MM.1S (cell line): ENCODE results near the gene DPH1.

ENCODE experiments used
- DNase-seq: peaks from one replicate; pipeline ENCODE4 v3.0.0-alpha.2; 2015
- H2AFZ ChIP-seq: fragments of 300-600 bp; sonication (generic); 2 replicates; pipeline ENCODE4 v1.6.0; 2016; ENCODE audit warnings: antibody characterized with exemption, low read length
- H3F3A ChIP-seq: fragments of 300-600 bp; sonication (generic); 2 replicates; pipeline ENCODE4 v1.6.1; 2016; ENCODE audit warnings: mild to moderate bottlenecking, antibody characterized with exemption, low read length, moderate library complexity, mixed read lengths; ENCODE audit not compliant: insufficient read depth
- H3K27ac ChIP-seq: fragments of 300-600 bp; sonication (generic); 2 replicates; pipeline ENCODE4 v1.5.1; 2016; ENCODE audit warnings: mild to moderate bottlenecking, low read length
- H3K27me3 ChIP-seq: fragments of 300-600 bp; sonication (generic); replicated peaks from 2 replicates; pipeline ENCODE4 v1.6.0; 2016; ENCODE audit warnings: low read length; ENCODE audit not compliant: insufficient read depth
- H3K36me3 ChIP-seq: fragments of 300-600 bp; sonication (generic); replicated peaks from 2 replicates; pipeline ENCODE4 v1.6.1; 2016; ENCODE audit warnings: mild to moderate bottlenecking, low read length, mixed read lengths; ENCODE audit not compliant: insufficient read depth
- H3K4me1 ChIP-seq: fragments of 300-600 bp; sonication (generic); 2 replicates; pipeline ENCODE4 v1.6.1; 2016; ENCODE audit warnings: low read length, mixed read lengths
- H3K4me2 ChIP-seq: fragments of 300-600 bp; sonication (generic); 2 replicates; pipeline ENCODE4 v1.6.0; 2016; ENCODE audit warnings: low read depth, low read length
- H3K4me3 ChIP-seq: fragments of 300-600 bp; sonication (generic); 2 replicates; pipeline ENCODE4 v1.5.1; 2016; ENCODE audit warnings: low read length, mixed read lengths
- H3K79me2 ChIP-seq: fragments of 300-600 bp; sonication (generic); 2 replicates; pipeline ENCODE4 v1.6.1; 2016; ENCODE audit warnings: mixed run types, low read length, mixed read lengths
- H3K9ac ChIP-seq: fragments of 300-600 bp; sonication (generic); 2 replicates; pipeline ENCODE4 v1.6.1; 2016; ENCODE audit warnings: low read length, mixed read lengths
- H3K9me2 ChIP-seq: fragments of 300-600 bp; sonication (generic); replicated peaks from 2 replicates; pipeline ENCODE4 v1.6.1; 2016; ENCODE audit warnings: mild to moderate bottlenecking, low read length, mixed read lengths; ENCODE audit not compliant: insufficient read depth
- H3K9me3 ChIP-seq: fragments of 300-600 bp; sonication (generic); replicated peaks from 2 replicates; pipeline ENCODE4 v1.6.1; 2016; ENCODE audit warnings: mild to moderate bottlenecking, low read length, mixed read lengths; ENCODE audit not compliant: insufficient read depth
- H4K20me1 ChIP-seq: fragments of 300-600 bp; sonication (generic); 2 replicates; pipeline ENCODE4 v1.6.1; 2016; ENCODE audit warnings: mild to moderate bottlenecking, low read length, moderate library complexity, mixed read lengths; ENCODE audit not compliant: insufficient read depth
- EZH2 ChIP-seq: fragments of 300-600 bp; sonication (generic); optimal IDR thresholded peaks from 2 replicates; pipeline ENCODE3; 2017; ENCODE audit warnings: low read depth, mild to moderate bottlenecking, antibody characterized with exemption, low read length, mixed read lengths
- EZH2phosphoT487 ChIP-seq: fragments of 300-600 bp; sonication (generic); IDR thresholded peaks from 2 replicates; pipeline ENCODE4 v1.6.1; 2018; ENCODE audit warnings: antibody characterized with exemption, low read length
- TF ChIP-seq, protein P1 (sequence below): fragments of 300-600 bp; sonication (generic); IDR thresholded peaks from 2 replicates; pipeline ENCODE4 v1.5.1; 2016; ENCODE audit warnings: antibody characterized with exemption, low read length, mixed read lengths

Gene DPH1

DNA sequence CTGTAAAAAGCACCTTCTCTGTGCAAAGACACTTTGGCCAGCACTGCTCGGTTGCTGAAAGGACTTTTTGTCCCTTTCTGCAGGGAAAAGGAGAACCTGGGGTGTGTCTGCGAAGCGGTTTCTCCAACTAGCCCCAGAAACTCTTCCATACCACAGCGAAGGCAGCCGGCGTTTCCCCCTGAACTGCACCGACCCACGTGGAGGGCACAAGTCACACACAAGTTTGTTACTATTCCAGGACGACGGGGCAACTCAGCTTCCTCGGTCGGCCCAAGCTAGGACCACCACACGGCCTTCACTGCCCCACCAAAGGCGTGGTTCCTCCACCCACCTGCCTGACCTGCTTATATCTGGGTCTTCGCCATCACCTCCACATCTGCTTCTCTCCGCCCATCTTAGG is 6.7 kb upstream of the DPH1 start:
- H3K9ac ChIP-seq = no peak overlapping the region

DNA sequence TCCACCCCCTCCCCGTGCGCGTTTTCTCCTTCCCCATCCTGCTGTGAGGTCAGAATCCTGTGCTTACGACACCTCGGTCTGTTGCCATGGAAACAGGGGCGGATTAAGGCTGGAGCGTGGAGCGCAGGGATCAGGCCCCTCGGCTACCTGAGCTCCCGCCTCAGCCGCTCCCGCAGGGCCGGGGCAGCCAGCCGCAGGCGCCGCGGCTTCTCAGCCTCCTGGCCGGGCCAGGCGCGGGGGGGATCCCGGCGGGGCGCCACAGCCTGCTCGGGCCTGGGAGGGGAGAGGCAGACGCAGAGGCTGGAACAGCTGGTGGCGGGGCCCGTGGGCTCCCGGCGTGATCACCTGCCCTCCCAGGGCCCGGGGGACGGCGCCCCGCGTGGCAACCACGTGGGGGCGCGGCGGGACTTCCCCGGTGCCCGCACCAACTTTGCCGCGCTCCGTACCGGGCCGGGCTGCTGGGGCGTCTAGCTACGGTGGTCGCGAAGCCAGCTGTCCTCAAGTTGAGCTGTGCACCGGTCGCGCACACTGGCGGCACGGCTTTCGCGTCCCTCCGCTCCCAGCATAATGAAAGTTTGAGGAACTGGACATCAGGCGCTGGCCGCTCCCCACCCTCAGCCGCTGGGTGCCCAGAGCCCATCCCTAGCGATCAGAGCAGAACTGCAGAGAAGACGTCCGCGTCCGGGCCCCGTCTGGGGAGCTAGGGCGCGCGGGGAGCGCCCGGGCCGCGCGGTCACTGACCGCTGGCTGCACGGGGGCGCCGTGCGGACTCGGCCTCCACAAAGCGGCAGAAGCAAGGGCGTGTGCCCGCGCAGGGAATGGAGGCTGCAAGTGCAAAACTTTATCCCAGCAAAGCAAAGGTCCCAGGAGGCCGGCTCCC is 6.0 kb upstream of the DPH1 start:
- H3K4me3 ChIP-seq = no peak overlapping the region
- no peak overlapping the region for H3K9ac ChIP-seq
- no peaks in the 10 kb centered on the region for H3K4me1 ChIP-seq
- H2AFZ ChIP-seq = no peak overlapping the region
- H3K9me3 ChIP-seq = no peaks in the 10 kb centered on the region
- no peaks in the 10 kb centered on the region for H3K79me2 ChIP-seq
- no peaks in the 10 kb centered on the region for H3K9me2 ChIP-seq
- DNase-seq = no peak
- H4K20me1 ChIP-seq = no peaks in the 10 kb centered on the region
- H3F3A ChIP-seq = no peaks in the 10 kb centered on the region
- peaks cover 97% of the 10 kb centered on the region for H3K27me3 ChIP-seq
- peak overlapping the region; percentile 66; the same call in 1 of the 2 replicates for H3K4me2 ChIP-seq
- H3K27ac ChIP-seq = no peak overlapping the region
- no peaks in the 10 kb centered on the region for H3K36me3 ChIP-seq
- no peak for TF ChIP-seq EZH2
- no peak for TF ChIP-seq EZH2phosphoT487
- TF ChIP-seq, protein P1, sequence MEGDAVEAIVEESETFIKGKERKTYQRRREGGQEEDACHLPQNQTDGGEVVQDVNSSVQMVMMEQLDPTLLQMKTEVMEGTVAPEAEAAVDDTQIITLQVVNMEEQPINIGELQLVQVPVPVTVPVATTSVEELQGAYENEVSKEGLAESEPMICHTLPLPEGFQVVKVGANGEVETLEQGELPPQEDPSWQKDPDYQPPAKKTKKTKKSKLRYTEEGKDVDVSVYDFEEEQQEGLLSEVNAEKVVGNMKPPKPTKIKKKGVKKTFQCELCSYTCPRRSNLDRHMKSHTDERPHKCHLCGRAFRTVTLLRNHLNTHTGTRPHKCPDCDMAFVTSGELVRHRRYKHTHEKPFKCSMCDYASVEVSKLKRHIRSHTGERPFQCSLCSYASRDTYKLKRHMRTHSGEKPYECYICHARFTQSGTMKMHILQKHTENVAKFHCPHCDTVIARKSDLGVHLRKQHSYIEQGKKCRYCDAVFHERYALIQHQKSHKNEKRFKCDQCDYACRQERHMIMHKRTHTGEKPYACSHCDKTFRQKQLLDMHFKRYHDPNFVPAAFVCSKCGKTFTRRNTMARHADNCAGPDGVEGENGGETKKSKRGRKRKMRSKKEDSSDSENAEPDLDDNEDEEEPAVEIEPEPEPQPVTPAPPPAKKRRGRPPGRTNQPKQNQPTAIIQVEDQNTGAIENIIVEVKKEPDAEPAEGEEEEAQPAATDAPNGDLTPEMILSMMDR = no peak

More for the DNA sequence above, 6.7 kb upstream of the DPH1 start:
- H2AFZ ChIP-seq = no peak overlapping the region
- H3K4me2 ChIP-seq = no peak overlapping the region
- no peaks in the 10 kb centered on the region for H3K79me2 ChIP-seq
- no peak overlapping the region for H3K4me3 ChIP-seq
- H3K27ac ChIP-seq = no peak overlapping the region
- H3K27me3 ChIP-seq = peaks cover 97% of the 10 kb centered on the region
- no peaks in the 10 kb centered on the region for H3K9me2 ChIP-seq
- H4K20me1 ChIP-seq = no peaks in the 10 kb centered on the region
- no peaks in the 10 kb centered on the region for H3K36me3 ChIP-seq
- TF ChIP-seq, protein P1 = no peak
- TF ChIP-seq EZH2 = no peak
- TF ChIP-seq EZH2phosphoT487 = no peak
- no peaks in the 10 kb centered on the region for H3F3A ChIP-seq
- no peaks in the 10 kb centered on the region for H3K9me3 ChIP-seq
- no peak for DNase-seq
- no peaks in the 10 kb centered on the region for H3K4me1 ChIP-seq

DNA sequence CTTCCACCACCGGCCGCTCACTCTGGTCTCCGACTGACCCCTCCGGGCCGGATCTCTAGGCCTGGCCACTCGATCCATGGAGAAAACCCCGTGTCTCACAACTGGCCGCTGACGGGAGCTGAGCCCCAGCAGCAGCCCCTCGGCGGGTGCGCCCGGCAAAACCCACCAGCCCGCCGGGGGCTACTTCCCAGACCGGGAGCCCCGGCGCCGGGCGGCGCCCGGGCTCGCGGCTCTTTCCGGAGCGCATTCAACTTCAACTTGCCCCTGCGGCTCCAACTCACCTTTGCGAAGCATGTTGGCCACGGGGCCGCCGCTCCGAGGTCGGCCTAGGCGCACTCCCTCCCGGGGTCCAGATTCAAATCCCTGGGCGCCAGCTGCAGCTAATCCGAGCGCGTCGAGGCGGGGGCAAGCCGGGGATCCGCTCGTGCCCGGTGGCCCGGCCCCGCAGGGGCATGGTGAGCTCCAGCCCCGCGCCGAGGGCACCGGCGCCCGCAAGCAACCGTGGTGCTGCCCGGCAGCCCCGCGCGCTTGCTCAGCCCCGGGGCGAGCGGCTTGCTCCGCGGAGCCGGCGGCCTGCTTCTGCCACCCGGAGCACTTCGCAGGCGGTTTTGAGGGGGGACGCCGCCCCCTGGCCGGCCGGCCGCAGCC is 5.3 kb upstream of the DPH1 start:
- Histone ChIP-seq H3K4me2 (peak overlapping the region; percentile 66; the same call in 1 of the 2 replicates), H3K79me2 (no peaks in the 10 kb centered on the region), H2AFZ (no peak overlapping the region), H3K9me2 (no peaks in the 10 kb centered on the region), H4K20me1 (no peaks in the 10 kb centered on the region), H3K27me3 (peaks cover 96% of the 10 kb centered on the region), H3K4me3 (no peak overlapping the region), H3K9me3 (no peaks in the 10 kb centered on the region), H3K36me3 (no peaks in the 10 kb centered on the region), H3K4me1 (no peaks in the 10 kb centered on the region), H3F3A (no peaks in the 10 kb centered on the region), H3K27ac (no peak overlapping the region), H3K9ac (no peak overlapping the region)
- TF ChIP-seq EZH2phosphoT487 = no peak
- TF ChIP-seq, protein P1 = no peak
- TF ChIP-seq EZH2 = peak; percentile 27
- DNase-seq = no peak
